GM12875 (cell line): ENCODE measurements around the gene TARS2.

ENCODE experiments used
- H3K4me3 ChIP-seq: one replicate; pipeline ENCODE4 v1.5.1; 2011; ENCODE audit warnings: low read depth, low read length, control low read depth
- TF ChIP-seq, protein P1 (sequence below): IDR thresholded peaks from 2 replicates; pipeline ENCODE4 v1.5.1; 2011; ENCODE audit warnings: low read depth, mild to moderate bottlenecking, control low read depth, inconsistent platforms, low read length, moderate library complexity, borderline replicate concordance; ENCODE audit not compliant: insufficient read depth

The TARS2 gene

DNA sequence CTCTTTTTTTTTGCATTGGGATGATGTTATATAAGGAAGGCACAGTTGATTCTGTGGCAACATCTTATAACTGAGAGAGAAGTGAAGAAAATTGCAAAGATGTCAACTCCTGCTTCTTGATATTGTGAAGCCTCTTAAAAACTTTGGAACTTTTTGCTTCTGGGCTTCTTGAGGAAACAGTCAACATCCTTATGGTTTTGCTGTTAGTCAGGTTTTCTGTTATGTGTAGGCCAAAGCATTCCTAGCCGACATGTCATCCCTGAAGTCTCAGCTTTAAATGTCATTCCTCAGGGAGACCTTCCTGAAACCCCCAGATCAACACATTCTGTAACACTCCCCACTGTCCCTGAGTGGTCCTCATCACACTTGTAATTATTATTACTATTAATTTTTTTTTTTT, 41.0 kb downstream of the TARS2 start:
- TF ChIP-seq, protein P1, sequence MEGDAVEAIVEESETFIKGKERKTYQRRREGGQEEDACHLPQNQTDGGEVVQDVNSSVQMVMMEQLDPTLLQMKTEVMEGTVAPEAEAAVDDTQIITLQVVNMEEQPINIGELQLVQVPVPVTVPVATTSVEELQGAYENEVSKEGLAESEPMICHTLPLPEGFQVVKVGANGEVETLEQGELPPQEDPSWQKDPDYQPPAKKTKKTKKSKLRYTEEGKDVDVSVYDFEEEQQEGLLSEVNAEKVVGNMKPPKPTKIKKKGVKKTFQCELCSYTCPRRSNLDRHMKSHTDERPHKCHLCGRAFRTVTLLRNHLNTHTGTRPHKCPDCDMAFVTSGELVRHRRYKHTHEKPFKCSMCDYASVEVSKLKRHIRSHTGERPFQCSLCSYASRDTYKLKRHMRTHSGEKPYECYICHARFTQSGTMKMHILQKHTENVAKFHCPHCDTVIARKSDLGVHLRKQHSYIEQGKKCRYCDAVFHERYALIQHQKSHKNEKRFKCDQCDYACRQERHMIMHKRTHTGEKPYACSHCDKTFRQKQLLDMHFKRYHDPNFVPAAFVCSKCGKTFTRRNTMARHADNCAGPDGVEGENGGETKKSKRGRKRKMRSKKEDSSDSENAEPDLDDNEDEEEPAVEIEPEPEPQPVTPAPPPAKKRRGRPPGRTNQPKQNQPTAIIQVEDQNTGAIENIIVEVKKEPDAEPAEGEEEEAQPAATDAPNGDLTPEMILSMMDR: no peak
- no peak overlapping the region for H3K4me3 ChIP-seq

DNA sequence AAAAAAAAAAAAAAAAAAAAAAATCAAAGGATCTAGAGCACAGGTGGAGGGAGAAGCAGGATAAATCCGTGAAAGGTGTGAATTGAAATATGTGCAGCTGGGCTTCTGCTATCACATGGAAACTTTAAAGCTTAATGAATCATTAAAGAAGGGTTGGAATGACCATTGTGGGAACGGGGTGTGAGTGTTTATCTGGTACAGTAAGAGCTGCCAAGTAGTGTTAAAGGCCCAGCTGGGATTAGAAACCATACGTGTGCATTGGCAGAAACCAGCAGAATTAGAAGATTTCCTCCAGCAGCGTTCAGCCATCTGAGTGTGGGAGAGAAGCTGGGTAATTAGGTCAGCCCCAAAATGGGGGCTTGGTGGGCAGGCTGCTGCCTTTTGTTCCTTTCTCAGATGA, 41.8 kb downstream of the TARS2 start:
- H3K4me3 ChIP-seq: no peak overlapping the region
- TF ChIP-seq, protein P1: no peak

DNA sequence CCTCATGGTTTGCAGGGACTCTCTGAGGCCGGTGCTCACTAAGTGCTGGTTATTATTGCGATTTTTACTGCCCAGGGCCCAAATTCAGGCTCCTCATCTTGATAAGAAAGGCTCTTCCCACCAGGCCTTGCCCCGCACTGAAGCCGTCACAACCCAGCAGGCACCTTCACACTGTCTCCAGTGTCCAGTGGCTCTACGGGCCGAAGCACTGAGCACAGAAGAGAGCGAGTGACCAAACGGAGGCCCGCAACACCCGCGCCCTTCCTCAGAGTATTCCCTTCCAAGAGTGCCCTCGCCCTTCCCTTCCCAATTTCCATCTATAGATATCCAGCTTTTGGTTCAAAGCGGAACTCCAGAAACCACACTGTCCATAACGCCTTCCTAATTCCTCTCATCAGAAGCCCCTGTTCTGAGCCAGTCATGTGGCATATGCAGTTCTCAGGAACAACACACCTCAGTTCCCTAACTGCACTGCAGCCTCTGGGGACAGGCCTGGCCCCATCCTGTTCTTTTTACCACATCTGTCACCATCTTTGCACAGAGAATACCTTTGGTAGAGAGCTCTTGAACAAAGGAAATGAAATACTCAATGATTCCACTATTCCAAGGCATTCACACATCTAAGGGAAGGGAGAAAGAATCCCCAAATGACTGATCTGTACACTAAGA, 43.4 kb downstream of the TARS2 start:
- TF ChIP-seq, protein P1: no peak
- no peak overlapping the region for H3K4me3 ChIP-seq

DNA sequence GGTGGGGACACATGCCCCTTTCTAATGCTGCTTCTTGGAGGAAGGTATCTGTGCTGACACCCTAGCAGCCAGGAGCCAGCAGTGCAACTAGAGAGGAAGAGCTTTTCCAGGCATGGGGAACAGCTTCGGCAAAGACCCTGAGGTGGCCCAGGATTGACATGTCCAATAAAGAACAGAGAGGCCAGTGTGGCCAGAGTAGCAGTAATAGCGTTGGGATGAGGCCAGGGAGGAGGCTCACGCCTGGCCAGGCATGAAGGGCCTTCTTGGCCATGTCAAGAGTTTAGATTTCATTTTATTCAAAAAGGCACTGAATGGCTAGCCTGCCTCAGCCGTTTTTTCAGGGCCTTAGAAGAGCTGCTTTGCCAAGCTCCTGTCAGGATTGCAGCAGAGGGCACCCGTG, 45.6 kb downstream of the TARS2 start:
- TF ChIP-seq, protein P1: no peak
- no peak overlapping the region for H3K4me3 ChIP-seq

DNA sequence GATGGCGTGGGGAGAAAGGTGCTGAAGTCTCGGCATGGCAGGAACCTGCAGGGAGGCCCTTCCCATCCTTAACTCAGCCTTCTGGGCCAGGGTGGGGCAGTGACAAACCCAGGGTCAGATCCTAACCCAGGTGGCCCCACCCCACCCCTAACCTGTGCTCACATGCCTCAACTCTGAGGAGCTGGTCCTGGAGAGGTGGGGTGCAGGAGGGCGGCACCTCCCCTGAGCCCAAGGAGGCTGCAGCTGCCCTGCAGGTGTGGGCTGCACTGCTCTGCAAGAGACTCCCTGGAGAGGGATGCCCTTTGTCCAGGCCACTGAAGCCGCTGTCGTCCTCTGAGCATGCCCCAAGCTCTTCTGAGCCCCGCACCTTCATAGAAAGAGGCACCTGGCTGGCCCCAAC, 46.8 kb downstream of the TARS2 start:
- H3K4me3 ChIP-seq: no peak overlapping the region
- TF ChIP-seq, protein P1: no peak

DNA sequence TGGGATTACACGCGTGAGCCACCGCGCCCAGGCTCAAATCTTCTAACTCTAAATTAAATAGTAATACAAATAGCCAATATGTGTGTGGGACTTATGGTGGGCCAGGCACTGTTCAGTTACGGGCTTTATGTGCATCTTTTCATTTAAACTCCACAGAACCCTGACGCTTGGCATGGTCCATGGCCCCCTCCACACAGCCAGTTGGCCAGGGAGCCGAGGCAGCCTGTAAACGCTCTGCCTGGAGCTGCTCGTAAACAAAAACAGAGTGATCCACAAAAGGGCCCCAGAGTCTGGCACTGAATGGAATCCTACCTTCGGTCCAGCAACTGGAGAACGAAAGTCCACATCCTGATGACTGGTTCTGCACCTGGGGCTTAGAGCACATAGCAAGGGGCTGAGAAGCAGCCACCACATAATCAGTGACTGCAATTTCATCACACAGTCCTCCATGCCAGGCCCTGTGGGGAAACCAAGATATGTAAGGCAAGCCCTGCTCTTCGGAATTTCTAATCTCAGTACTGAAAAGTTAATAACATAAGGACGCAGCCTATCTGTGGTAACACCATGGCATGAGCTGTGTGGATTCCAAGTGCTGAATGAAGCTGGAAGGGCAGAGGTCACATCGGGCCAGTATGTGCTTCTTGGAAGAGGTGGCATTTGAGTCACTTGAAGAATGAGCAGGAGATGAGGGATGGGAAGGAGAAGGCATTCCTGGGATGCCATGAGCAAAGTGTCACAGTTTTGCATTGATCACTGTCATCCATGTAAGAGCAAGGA, 48.5 kb downstream of the TARS2 start:
- TF ChIP-seq, protein P1: no peak
- no peak overlapping the region for H3K4me3 ChIP-seq

DNA sequence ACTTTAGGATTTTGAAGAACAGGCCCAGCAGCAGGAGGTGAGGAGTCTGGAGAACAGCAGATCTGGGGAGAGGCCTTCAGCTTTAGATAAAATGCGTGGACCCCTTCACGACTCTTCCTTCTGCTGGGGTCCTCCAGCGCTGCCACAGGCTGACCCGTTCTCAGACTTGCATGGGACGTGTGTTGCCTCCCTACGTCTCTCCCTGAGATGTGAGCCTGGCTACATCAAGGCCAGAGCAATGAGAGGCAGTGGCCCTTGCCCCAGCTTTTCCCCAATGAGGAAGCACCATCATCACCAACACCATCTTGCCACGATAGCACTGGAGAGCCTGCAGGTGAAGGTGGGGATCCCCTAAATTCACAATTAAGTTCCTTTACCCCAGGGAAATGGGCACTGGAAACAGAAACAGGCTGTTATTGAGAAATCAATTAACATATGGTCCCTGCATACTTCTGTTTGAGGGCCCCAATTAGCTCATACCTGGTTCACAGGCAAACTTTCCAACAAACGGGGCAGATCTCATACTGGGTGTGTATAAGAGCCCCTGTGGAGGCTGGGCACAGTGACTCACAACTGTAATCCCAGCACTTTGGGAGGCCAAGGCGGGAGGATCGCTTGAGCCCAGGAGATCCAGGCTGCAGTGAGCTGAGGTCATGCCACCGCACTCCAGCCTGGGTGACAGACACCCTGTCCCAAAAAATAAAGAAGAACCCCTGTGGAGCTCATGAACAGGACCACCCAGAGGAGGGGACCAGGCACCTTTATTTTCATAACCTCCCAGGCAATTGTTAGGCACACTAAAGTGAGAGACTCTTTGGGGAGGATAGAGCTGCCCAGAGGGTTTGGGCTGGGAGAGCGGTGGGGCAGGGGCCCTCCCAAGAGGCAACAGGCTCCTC, 49.9 kb downstream of the TARS2 start:
- TF ChIP-seq, protein P1: no peak
- no peak overlapping the region for H3K4me3 ChIP-seq
